GM12864 (cell line): ENCODE results near the gene RFX4.

Experiments used
- DNase-seq: peaks from one replicate; pipeline ENCODE4 v3.0.0-alpha.2; 2011; ENCODE audit warnings: low read depth
- H3K4me3 ChIP-seq: 2 replicates; pipeline ENCODE4 v1.5.1; 2011; ENCODE audit warnings: mild to moderate bottlenecking, low read depth, low read length, control low read depth
- TF ChIP-seq, protein P1 (sequence below): IDR thresholded peaks from 2 replicates; pipeline ENCODE4 v1.5.1; 2011; ENCODE audit warnings: low read depth, mild to moderate bottlenecking, moderate library complexity, low read length, control low read depth, inconsistent platforms; ENCODE audit errors: missing control alignments

Gene RFX4

DNA sequence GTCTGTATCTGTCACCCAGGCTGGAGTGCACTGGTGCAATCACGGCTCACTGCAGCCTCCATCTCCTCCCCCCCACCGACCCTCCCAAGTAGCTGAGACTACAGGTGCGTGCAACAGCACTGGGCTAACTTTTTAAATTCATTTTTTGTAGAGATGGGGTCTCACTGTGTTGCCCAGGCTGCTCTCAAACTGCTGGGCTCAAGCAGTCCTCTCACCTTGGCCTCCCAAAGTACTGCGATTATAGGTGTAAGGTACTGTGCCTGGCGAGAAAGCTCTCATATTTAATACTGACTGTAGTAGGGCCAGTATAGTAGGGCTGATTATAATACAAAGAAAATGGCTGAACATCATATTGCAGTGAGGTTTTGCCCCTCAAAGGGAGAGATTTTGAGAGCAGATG is 194.1 kb downstream of the RFX4 start:
- H3K4me3 ChIP-seq: no peak overlapping the region
- TF ChIP-seq, protein P1, sequence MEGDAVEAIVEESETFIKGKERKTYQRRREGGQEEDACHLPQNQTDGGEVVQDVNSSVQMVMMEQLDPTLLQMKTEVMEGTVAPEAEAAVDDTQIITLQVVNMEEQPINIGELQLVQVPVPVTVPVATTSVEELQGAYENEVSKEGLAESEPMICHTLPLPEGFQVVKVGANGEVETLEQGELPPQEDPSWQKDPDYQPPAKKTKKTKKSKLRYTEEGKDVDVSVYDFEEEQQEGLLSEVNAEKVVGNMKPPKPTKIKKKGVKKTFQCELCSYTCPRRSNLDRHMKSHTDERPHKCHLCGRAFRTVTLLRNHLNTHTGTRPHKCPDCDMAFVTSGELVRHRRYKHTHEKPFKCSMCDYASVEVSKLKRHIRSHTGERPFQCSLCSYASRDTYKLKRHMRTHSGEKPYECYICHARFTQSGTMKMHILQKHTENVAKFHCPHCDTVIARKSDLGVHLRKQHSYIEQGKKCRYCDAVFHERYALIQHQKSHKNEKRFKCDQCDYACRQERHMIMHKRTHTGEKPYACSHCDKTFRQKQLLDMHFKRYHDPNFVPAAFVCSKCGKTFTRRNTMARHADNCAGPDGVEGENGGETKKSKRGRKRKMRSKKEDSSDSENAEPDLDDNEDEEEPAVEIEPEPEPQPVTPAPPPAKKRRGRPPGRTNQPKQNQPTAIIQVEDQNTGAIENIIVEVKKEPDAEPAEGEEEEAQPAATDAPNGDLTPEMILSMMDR: no peak
- no peak for DNase-seq

GRCh38 chr12:106780010-106780631 is 197.3 kb downstream of the RFX4 start:
- TF ChIP-seq, protein P1: no peak
- H3K4me3 ChIP-seq: no peak overlapping the region
- no peak for DNase-seq

- TF ChIP-seq, protein P1: no peak
- H3K4me3 ChIP-seq: no peak overlapping the region
- no peak for DNase-seq
These were observed 199.8 kb downstream of the RFX4 start for GRCh38 chr12:106782619-106783018.

DNA sequence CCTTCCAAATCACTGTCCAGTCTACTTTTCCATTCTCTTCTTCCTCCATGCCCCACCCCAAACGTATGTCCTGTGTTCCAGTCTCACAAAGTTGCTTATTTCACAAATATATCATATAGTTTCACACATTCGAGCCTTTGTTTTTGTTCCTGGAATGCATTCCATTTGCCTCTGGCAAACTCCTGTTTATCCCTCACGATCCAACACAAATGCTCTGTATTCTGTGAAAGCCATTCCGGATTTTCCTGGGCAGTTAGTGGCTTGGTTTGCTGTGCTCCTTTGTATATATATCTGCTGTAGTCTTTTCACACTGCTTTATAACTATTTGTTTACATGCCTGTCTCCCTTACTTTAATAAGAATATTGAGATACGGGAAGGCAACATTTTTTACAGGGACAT is 200.7 kb downstream of the RFX4 start:
- no peak for DNase-seq
- TF ChIP-seq, protein P1: no peak
- no peak overlapping the region for H3K4me3 ChIP-seq

DNA sequence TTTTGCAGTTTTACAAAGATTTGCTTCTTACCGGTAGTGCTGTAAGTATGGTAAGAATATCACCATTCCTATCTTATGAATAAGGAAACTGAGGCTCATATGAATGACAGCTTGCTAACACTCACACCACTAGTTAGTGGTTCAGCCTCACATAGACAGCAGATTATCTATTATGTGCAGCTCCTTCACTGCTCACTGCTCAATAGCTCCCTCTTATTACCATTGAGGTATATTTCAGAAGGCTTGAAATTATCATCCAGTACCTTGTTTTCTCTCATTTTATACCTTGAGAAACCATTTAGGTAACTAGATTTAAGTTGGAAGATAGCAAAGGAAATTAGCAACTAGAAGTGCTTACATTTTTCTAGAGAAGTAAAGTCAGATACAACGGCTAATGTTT is 207.2 kb downstream of the RFX4 start:
- DNase-seq: no peak
- H3K4me3 ChIP-seq: no peak overlapping the region
- TF ChIP-seq, protein P1: peak; percentile 30

GRCh38 chr12:106791531-106791930 is 208.7 kb downstream of the RFX4 start:
- H3K4me3 ChIP-seq: no peak overlapping the region
- TF ChIP-seq, protein P1: no peak
- no peak for DNase-seq

- TF ChIP-seq, protein P1: no peak
- no peak overlapping the region for H3K4me3 ChIP-seq
- DNase-seq: no peak
These were observed 211.6 kb downstream of the RFX4 start for GRCh38 chr12:106794369-106794768.
